ENCODE results near the gene SMCO1. TPM values are rescaled to one million over a fixed set of nuclear protein-coding genes. Genes with fewer than 3 reads are reported as not detected.

SMCO1 gene, protein sequence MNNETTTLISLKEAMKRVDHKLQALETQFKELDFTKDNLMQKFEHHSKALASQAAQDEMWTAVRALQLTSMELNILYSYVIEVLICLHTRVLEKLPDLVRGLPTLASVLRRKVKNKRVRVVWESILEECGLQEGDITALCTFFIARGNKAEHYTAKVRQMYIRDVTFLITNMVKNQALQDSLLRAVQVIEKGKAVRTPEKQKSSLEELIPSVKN
- total RNA-seq (not detected), polyA plus RNA-seq (not detected)
- long read RNA-seq, donor 1 = 0 reads
- long read RNA-seq, donor 2 = 0 reads
- long read RNA-seq, donor 3 = 0 reads
- long read RNA-seq, donor 4 = 0 reads
- long read RNA-seq, donor 5 = 0 reads
- long read RNA-seq, donor 6 = 0 reads
- long read RNA-seq, donor 7 = 0 reads
- long read RNA-seq, donor 8 = 0 reads
- long read RNA-seq, donor 9 = 0 reads
- long read RNA-seq, donor 10 = 0 reads

DNA sequence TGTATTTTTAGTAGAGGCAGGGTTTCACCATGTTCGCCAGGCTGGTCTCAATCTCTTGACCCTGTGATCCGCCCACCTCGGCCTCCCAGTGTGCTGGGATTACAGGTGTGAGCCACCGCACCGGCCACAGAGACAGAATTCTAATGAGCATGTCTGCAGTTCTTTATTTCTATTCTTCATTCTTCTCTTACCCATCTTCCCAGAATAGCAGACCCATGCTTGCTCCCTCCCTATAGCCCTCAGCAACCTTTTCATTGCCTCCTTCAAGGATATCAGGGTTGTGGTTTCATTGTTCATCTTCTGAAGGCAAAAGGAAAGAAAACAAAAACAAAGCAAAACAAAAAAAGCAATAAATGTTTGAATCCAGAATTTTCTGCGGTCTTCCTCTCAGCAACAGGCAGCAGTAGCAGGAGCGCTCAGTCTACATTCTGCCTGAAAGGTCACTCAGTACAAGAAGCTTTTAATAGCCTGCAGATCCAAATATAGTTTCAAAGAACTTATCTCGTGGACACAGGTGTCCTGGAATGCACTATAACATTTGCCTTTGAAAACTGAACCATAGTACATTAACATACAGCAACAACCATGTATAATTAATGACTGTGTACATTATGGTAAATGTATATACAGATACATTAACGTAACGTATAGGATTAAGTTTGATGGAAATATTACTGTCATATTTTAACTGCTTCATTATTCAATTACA, at the start of gene SMCO1:
Gene SMCO1 (minus strand): TSS at position 434 of the 709 bp plus-strand sequence. CDS start 137 bp downstream, at position 297.
- 75 to 85% (median 78%) methylated on average over 10 of the region's 10 CpGs for WGBS, 5 donors
- H3K4me1 ChIP-seq = no peaks in the 10 kb centered on the region
- H3K36me3 ChIP-seq = no peaks in the 10 kb centered on the region
- intact Hi-C loops (cut with DNase I; ENCODE audit: low total_unique reads) = loop anchor here (10.0 kb wide), 1 partner anchor 260 kb away; no protein-coding TSS in a partner anchor
- TF ChIP-seq, protein P1, sequence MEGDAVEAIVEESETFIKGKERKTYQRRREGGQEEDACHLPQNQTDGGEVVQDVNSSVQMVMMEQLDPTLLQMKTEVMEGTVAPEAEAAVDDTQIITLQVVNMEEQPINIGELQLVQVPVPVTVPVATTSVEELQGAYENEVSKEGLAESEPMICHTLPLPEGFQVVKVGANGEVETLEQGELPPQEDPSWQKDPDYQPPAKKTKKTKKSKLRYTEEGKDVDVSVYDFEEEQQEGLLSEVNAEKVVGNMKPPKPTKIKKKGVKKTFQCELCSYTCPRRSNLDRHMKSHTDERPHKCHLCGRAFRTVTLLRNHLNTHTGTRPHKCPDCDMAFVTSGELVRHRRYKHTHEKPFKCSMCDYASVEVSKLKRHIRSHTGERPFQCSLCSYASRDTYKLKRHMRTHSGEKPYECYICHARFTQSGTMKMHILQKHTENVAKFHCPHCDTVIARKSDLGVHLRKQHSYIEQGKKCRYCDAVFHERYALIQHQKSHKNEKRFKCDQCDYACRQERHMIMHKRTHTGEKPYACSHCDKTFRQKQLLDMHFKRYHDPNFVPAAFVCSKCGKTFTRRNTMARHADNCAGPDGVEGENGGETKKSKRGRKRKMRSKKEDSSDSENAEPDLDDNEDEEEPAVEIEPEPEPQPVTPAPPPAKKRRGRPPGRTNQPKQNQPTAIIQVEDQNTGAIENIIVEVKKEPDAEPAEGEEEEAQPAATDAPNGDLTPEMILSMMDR (IDR thresholded peaks at IDR 0.05) = no peak
- TF ChIP-seq EP300 (IDR thresholded peaks at IDR 0.05) (no peak), POLR2AphosphoS5 (IDR thresholded peaks at IDR 0.05) (no peak), POLR2A (IDR thresholded peaks at IDR 0.05) (no peak)
- no peak within 1 kb of the TSS for H3K4me3 ChIP-seq
- peaks cover 10 to 35% (median 29%) of the 10 kb centered on the region in 4 donors for H3K9me3 ChIP-seq
- no peaks in the 10 kb centered on the region for H3K27me3 ChIP-seq
- no peak within 1 kb of the TSS for H3K27ac ChIP-seq
- DNase-seq = no peak

DNA sequence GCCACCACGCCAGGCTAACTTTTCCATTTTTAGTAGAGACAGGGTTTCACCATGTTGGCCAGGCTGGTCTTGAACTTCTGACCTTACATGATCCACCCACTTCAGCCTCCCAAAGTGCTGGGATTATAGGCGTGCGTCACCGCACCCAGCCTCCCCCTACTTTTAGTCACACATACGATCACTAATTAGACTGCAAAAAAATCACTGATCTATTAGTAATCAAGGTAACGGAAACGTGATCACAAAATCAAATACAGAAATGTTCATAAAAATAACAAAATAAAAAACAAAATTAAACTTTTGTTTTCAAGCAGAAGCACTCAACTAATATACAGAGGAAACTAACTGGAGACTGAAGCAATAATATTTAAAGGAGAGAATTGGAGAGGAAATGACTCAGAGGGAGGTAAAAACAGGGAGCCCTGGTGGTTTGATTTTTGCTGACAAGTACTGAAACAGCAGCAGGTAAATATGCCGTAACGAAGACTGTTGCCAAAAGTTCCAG, 48.6 kb upstream of the SMCO1 start:
- no peak overlapping the region for H3K27ac ChIP-seq
- no peak for DNase-seq

DNA sequence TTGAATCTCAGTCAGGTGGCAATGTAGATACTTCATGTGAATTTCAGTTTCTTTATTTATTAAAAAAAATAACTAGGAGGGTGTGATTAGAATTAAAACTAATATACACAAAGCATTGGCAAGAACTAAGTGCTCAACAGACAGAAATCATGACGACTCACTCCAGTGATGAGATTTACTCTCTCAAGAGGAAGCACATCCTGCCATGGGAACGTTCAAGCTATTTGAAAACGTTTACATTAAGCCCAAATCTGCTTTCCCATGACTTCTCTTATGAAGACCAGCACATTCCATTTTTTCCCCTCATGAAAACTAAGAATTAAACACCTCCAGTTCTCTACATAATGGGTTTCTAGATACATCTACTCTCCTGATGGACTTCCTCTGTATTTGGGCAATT, 44.7 kb upstream of the SMCO1 start:
- H3K4me1 ChIP-seq = peaks cover 0 to 21% (median 7%) of the 10 kb centered on the region in 4 donors
- no peaks in the 10 kb centered on the region for H3K27me3 ChIP-seq
- peaks cover 8 to 42% (median 30%) of the 10 kb centered on the region in 4 donors for H3K36me3 ChIP-seq
- TF ChIP-seq, protein P1 (IDR thresholded peaks at IDR 0.05) = no peak
- H3K27ac ChIP-seq = no peak overlapping the region
- no peak overlapping the region for H3K4me3 ChIP-seq
- WGBS, 5 donors = 52 to 65% (median 60%) methylated on average over 3 of the region's 3 CpGs
- no peak for DNase-seq
- no peaks in the 10 kb centered on the region for H3K9me3 ChIP-seq
- intact Hi-C loops (cut with DNase I; ENCODE audit: low total_unique reads) = no loop called here

More for the DNA sequence above, 48.6 kb upstream of the SMCO1 start:
- Histone ChIP-seq H3K27me3 (no peaks in the 10 kb centered on the region), H3K4me3 (no peak overlapping the region), H3K36me3 (peaks cover 12 to 43% (median 38%) of the 10 kb centered on the region in 4 donors), H3K9me3 (no peaks in the 10 kb centered on the region), H3K4me1 (peaks cover 8 to 31% (median 25%) of the 10 kb centered on the region in 4 donors)
- no peak for TF ChIP-seq EP300 (IDR thresholded peaks at IDR 0.05)
- TF ChIP-seq, protein P1 (IDR thresholded peaks at IDR 0.05) = no peak
- no peak for TF ChIP-seq POLR2A (IDR thresholded peaks at IDR 0.05)
- no peak for TF ChIP-seq POLR2AphosphoS5 (IDR thresholded peaks at IDR 0.05)
- intact Hi-C loops (cut with DNase I; ENCODE audit: low total_unique reads) = no loop called here
- 66 to 82% (median 80%) methylated on average over 9 of the region's 9 CpGs for WGBS, 5 donors

DNA sequence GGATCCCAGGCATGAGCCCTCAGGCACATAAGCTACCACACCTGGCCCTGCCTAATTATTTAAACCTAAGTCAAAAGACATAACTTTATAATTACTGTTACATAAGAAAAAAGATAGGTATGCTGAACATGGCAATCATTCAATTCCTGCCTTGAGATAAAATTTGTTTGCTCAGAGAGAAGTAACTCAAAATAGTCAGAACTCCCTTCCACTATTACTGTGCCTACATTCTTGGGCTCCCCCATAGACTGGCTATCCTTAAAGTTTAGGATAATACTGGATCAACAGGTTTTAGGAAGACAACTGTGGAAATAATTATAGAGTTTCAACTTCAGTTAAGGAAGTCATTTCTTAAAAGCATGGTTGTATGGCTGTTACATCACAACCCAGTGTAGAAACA, 43.3 kb upstream of the SMCO1 start:
- DNase-seq = no peak
- TF ChIP-seq POLR2A (IDR thresholded peaks at IDR 0.05) (no peak), EP300 (IDR thresholded peaks at IDR 0.05) (no peak), POLR2AphosphoS5 (IDR thresholded peaks at IDR 0.05) (no peak)
- TF ChIP-seq, protein P1 (IDR thresholded peaks at IDR 0.05) = no peak
- Histone ChIP-seq H3K9me3 (no peaks in the 10 kb centered on the region), H3K27ac (no peak overlapping the region), H3K4me3 (no peak overlapping the region), H3K27me3 (no peaks in the 10 kb centered on the region), H3K36me3 (peaks cover 8 to 49% (median 35%) of the 10 kb centered on the region in 4 donors), H3K4me1 (peaks cover 0 to 15% (median 6%) of the 10 kb centered on the region in 4 donors)
- intact Hi-C loops (cut with DNase I; ENCODE audit: low total_unique reads) = no loop called here

Data from stomach (tissue), 19 donors.